Subcutaneous abdominal adipose tissue (tissue), 5 donors: Measurements from ENCODE around the gene MRPS6.

Experiments
- H3K27ac ChIP-seq: one replicate; pipeline ENCODE4 v1.7.0; 2013; ENCODE audit warnings: low read depth, mild to moderate bottlenecking, inconsistent platforms, low read length, moderate library complexity
- H3K27me3 ChIP-seq, 5 donors: one replicate each; pipeline ENCODE4 v1.7.0; 2013; ENCODE audit warnings: low read length in 5 of 5, inconsistent platforms in 1 of 5; ENCODE audit not compliant: control insufficient read depth in 5 of 5, insufficient read depth in 4 of 5
- H3K36me3 ChIP-seq, 5 donors: one replicate each; pipeline ENCODE4 v1.7.0; 2013; ENCODE audit warnings: low read length in 5 of 5; ENCODE audit not compliant: control insufficient read depth in 5 of 5, insufficient read depth in 5 of 5
- H3K4me1 ChIP-seq, 5 donors: one replicate each; pipeline ENCODE4 v1.7.0; 2013; ENCODE audit warnings: low read length in 5 of 5, mild to moderate bottlenecking in 3 of 5, moderate library complexity in 1 of 5; ENCODE audit not compliant: control insufficient read depth in 5 of 5, insufficient read depth in 5 of 5
- H3K4me3 ChIP-seq, 5 donors: one replicate each; pipeline ENCODE4 v1.7.0; 2013; ENCODE audit warnings: low read length in 5 of 5, low read depth in 1 of 5
- H3K9ac ChIP-seq, 5 donors: one replicate each; pipeline ENCODE4 v1.7.0; 2013; ENCODE audit warnings: low read length in 5 of 5, mild to moderate bottlenecking in 4 of 5, moderate library complexity in 3 of 5
- H3K9me3 ChIP-seq, 5 donors: one replicate each; pipeline ENCODE4 v1.7.0; 2013; ENCODE audit warnings: low read length in 5 of 5; ENCODE audit not compliant: control insufficient read depth in 5 of 5
- donor health status: healthy.
- donor health status: healthy.
- donor health status: healthy.
- donor health status: healthy.
- donor health status: healthy.

MRPS6 gene

GRCh38 chr21:34129039-34129891 is 55.9 kb downstream of the MRPS6 start:
- H3K4me1 ChIP-seq: peaks cover 5 to 60% (median 39%) of the 10 kb centered on the region in 5 donors
- H3K36me3 ChIP-seq: peaks cover 9 to 36% (median 19%) of the 10 kb centered on the region in 5 donors
- H3K27ac ChIP-seq: peak overlapping the region; percentile 78
- H3K9me3 ChIP-seq: no peaks in the 10 kb centered on the region
- H3K9ac ChIP-seq: peak overlapping the region in 2 of 5 donors; percentile 23 to 28
- no peak overlapping the region for H3K4me3 ChIP-seq
- H3K27me3 ChIP-seq: no peaks in the 10 kb centered on the region

GRCh38 chr21:34129901-34130715 is 56.7 kb downstream of the MRPS6 start:
- peaks cover 9 to 36% (median 19%) of the 10 kb centered on the region in 5 donors for H3K36me3 ChIP-seq

GRCh38 chr21:34130716-34130985 is 57.3 kb downstream of the MRPS6 start:
- Histone ChIP-seq H3K27me3 (no peaks in the 10 kb centered on the region), H3K4me3 (no peak overlapping the region), H3K9me3 (no peaks in the 10 kb centered on the region), H3K36me3 (peaks cover 7 to 35% (median 22%) of the 10 kb centered on the region in 5 donors), H3K27ac (peak overlapping the region; percentile 78), H3K4me1 (peaks cover 5 to 60% (median 39%) of the 10 kb centered on the region in 5 donors), H3K9ac (no peak overlapping the region)

More at GRCh38 chr21:34129901-34130715, 56.7 kb downstream of the MRPS6 start:
- Histone ChIP-seq H3K27ac (peak overlapping the region; percentile 78), H3K9me3 (no peaks in the 10 kb centered on the region), H3K27me3 (no peaks in the 10 kb centered on the region), H3K4me3 (no peak overlapping the region), H3K4me1 (peaks cover 5 to 60% (median 39%) of the 10 kb centered on the region in 5 donors), H3K9ac (peak overlapping the region in 3 of 5 donors; percentile 23 to 35 (median 28))

- no peaks in the 10 kb centered on the region for H3K27me3 ChIP-seq
- no peak overlapping the region for H3K9ac ChIP-seq
- no peak overlapping the region for H3K4me3 ChIP-seq
- no peak overlapping the region for H3K27ac ChIP-seq
- peaks cover under 1 to 30% (median 17%) of the 10 kb centered on the region in 5 donors for H3K36me3 ChIP-seq
- H3K9me3 ChIP-seq: no peaks in the 10 kb centered on the region
- peaks cover 5 to 60% (median 39%) of the 10 kb centered on the region in 5 donors for H3K4me1 ChIP-seq
These were observed 58.2 kb downstream of the MRPS6 start for GRCh38 chr21:34131586-34131985.

- Histone ChIP-seq H3K4me1 (peaks cover 5 to 60% (median 39%) of the 10 kb centered on the region in 5 donors), H3K27me3 (no peaks in the 10 kb centered on the region), H3K36me3 (peaks cover 0 to 23% (median 13%) of the 10 kb centered on the region in 5 donors), H3K9ac (no peak overlapping the region), H3K9me3 (no peaks in the 10 kb centered on the region), H3K27ac (no peak overlapping the region), H3K4me3 (no peak overlapping the region)
These were observed 58.8 kb downstream of the MRPS6 start for GRCh38 chr21:34132202-34132601.

- Histone ChIP-seq H3K4me1 (peaks cover 4 to 56% (median 34%) of the 10 kb centered on the region in 5 donors), H3K27ac (no peak overlapping the region), H3K9me3 (no peaks in the 10 kb centered on the region), H3K4me3 (no peak overlapping the region), H3K36me3 (peaks cover 0 to 16% (median 10%) of the 10 kb centered on the region in 5 donors), H3K9ac (no peak overlapping the region), H3K27me3 (no peaks in the 10 kb centered on the region)
These were observed 59.5 kb downstream of the MRPS6 start for GRCh38 chr21:34132926-34133325.

- Histone ChIP-seq H3K27ac (no peak overlapping the region), H3K36me3 (peaks cover 0 to 13% (median 10%) of the 10 kb centered on the region in 5 donors), H3K4me1 (peaks cover 3 to 52% (median 30%) of the 10 kb centered on the region in 5 donors), H3K4me3 (no peak overlapping the region), H3K9ac (no peak overlapping the region), H3K9me3 (no peaks in the 10 kb centered on the region), H3K27me3 (no peaks in the 10 kb centered on the region)
These were observed 60.0 kb downstream of the MRPS6 start for GRCh38 chr21:34133392-34133791.

GRCh38 chr21:34133802-34134201 is 60.4 kb downstream of the MRPS6 start:
- H3K9ac ChIP-seq: no peak overlapping the region
- no peaks in the 10 kb centered on the region for H3K9me3 ChIP-seq
- H3K36me3 ChIP-seq: peaks cover 0 to 13% (median 10%) of the 10 kb centered on the region in 5 donors
- peaks cover 3 to 48% (median 26%) of the 10 kb centered on the region in 5 donors for H3K4me1 ChIP-seq
- no peak overlapping the region for H3K4me3 ChIP-seq
- no peaks in the 10 kb centered on the region for H3K27me3 ChIP-seq
- no peak overlapping the region for H3K27ac ChIP-seq

GRCh38 chr21:34135330-34135729 is 62.0 kb downstream of the MRPS6 start:
- H3K9me3 ChIP-seq: no peaks in the 10 kb centered on the region
- H3K27me3 ChIP-seq: no peaks in the 10 kb centered on the region
- H3K4me3 ChIP-seq: no peak overlapping the region
- no peak overlapping the region for H3K27ac ChIP-seq
- peaks cover 3 to 33% (median 10%) of the 10 kb centered on the region in 5 donors for H3K4me1 ChIP-seq
- H3K36me3 ChIP-seq: peaks cover 0 to 13% (median 10%) of the 10 kb centered on the region in 5 donors
- no peak overlapping the region for H3K9ac ChIP-seq

- H3K27ac ChIP-seq: no peak overlapping the region
These were observed 68.0 kb downstream of the MRPS6 start for GRCh38 chr21:34141373-34141772.

More at GRCh38 chr21:34141373-34141772, 68.0 kb downstream of the MRPS6 start:
- no peak overlapping the region for H3K9ac ChIP-seq
- no peak overlapping the region for H3K4me3 ChIP-seq
- H3K9me3 ChIP-seq: no peaks in the 10 kb centered on the region
- H3K36me3 ChIP-seq: peaks cover 0 to 37% (median 15%) of the 10 kb centered on the region in 5 donors
- peaks cover 0 to 17% (median 10%) of the 10 kb centered on the region in 5 donors for H3K4me1 ChIP-seq
- H3K27me3 ChIP-seq: no peaks in the 10 kb centered on the region
